Subcutaneous adipose tissue (tissue), 4 donors: ENCODE results near the gene CYP26C1. TPM values are rescaled to one million over a fixed set of nuclear protein-coding genes. Genes with fewer than 3 reads are reported as not detected.

Source experiments
- CTCF ChIP-seq: fragments of 450-650 bp; IDR thresholded peaks from one replicate; pipeline ENCODE4 v1.5.1; 2016; ENCODE audit warnings: low read depth, mild to moderate bottlenecking, control low read depth, antibody characterized with exemption, moderate library complexity
- total RNA-seq, 4 donors: library from RNA; depleted of rRNA; stranded (reverse); fragments of >200 nt; gene quantifications; one replicate each; pipeline ENCODE4 v1.1.0, GENCODE V29; 2016

The CYP26C1 gene
- total RNA-seq, 4 donors from 2014 or later: 0.19 to 0.22 TPM; not detected in 2

- TF ChIP-seq CTCF: no peak
These were observed 43.4 kb downstream of the CYP26C1 start for GRCh38 chr10:93103953-93104352.

GRCh38 chr10:93106631-93107072, 46.1 kb downstream of the CYP26C1 start:
- TF ChIP-seq CTCF: no peak

- no peak for TF ChIP-seq CTCF
These were observed 50.0 kb downstream of the CYP26C1 start for GRCh38 chr10:93110472-93111146.

- no peak for TF ChIP-seq CTCF
These were observed 52.4 kb downstream of the CYP26C1 start for GRCh38 chr10:93113042-93113441.

- no peak for TF ChIP-seq CTCF
These were observed 55.2 kb downstream of the CYP26C1 start for GRCh38 chr10:93115661-93116383.

Other genes with a start within 250 kb of the CYP26C1 start
- gene EXOC6, start 212.3 kb upstream of the CYP26C1 start, total RNA-seq: 100 to 1,000 TPM in 1 of 4 donors, 10 to 100 TPM in 2, 1 to 10 TPM in 1; 9.7 to 760 (median 13.7) TPM
- gene CYP26A1, start 13.1 kb downstream of the CYP26C1 start, total RNA-seq: not detected